ENCODE results near the gene TECPR1.
A peak's percentile ranks its signal among the peaks of the same experiment; 100 is the strongest.

TECPR1 gene

GRCh38 chr7:98283127-98283886 lies 31.3 kb upstream of the TECPR1 start:
- DNase-seq = no peak

- DNase-seq = no peak
Observed at GRCh38 chr7:98282703-98283102, 30.7 kb upstream of the TECPR1 start.

- DNase-seq = peak in 1 of 4 experiments; percentile 37
Observed at GRCh38 chr7:98281757-98282606, 29.9 kb upstream of the TECPR1 start.

- DNase-seq = peak; percentile 90 to 93 (median 92)
Observed at GRCh38 chr7:98280791-98281756, 29.0 kb upstream of the TECPR1 start, which contains the start of gene BRI3. BRI3 (plus strand) TSS chr7:98281686; CDS start chr7:98281796, 110 bp downstream.

GRCh38 chr7:98280296-98280695 lies 28.3 kb upstream of the TECPR1 start:
- no peak for DNase-seq

GRCh38 chr7:98278936-98279335 lies 26.9 kb upstream of the TECPR1 start:
- no peak for DNase-seq

GRCh38 chr7:98278408-98278807 lies 26.4 kb upstream of the TECPR1 start:
- DNase-seq = no peak

- DNase-seq = no peak
Observed at GRCh38 chr7:98276241-98276761, 24.3 kb upstream of the TECPR1 start.

GRCh38 chr7:98267303-98267702 lies 15.3 kb upstream of the TECPR1 start:
- DNase-seq = no peak

GRCh38 chr7:98266840-98267239 lies 14.8 kb upstream of the TECPR1 start:
- no peak for DNase-seq

- no peak for DNase-seq
Observed at GRCh38 chr7:98265841-98266271, 13.8 kb upstream of the TECPR1 start.

GRCh38 chr7:98257701-98258100 lies 5.7 kb upstream of the TECPR1 start:
- no peak for DNase-seq

GRCh38 chr7:98256431-98256830 lies 4.4 kb upstream of the TECPR1 start:
- DNase-seq = no peak

GRCh38 chr7:98254951-98255610 lies 3.0 kb upstream of the TECPR1 start:
- no peak for DNase-seq

GRCh38 chr7:98254516-98254915 lies 2.5 kb upstream of the TECPR1 start:
- DNase-seq = no peak

- no peak for DNase-seq
Observed at GRCh38 chr7:98252425-98253054, 508 bp upstream of the TECPR1 start.

GRCh38 chr7:98251231-98251600 lies 816 bp downstream of the TECPR1 start:
- peak in 2 of 4 experiments; percentile 25 to 37 for DNase-seq

GRCh38 chr7:98250789-98251188 lies 1.2 kb downstream of the TECPR1 start:
- peak in 2 of 4 experiments; percentile 20 to 35 for DNase-seq

- DNase-seq = no peak
Observed at GRCh38 chr7:98249106-98249505, 2.9 kb downstream of the TECPR1 start.

GRCh38 chr7:98248156-98248555 lies 3.9 kb downstream of the TECPR1 start:
- no peak for DNase-seq

GRCh38 chr7:98244871-98245270 lies 7.2 kb downstream of the TECPR1 start:
- DNase-seq = no peak

All from activated CD4-positive, CD25-positive, alpha-beta regulatory T cell (primary cell).